Adrenal gland (tissue), 5 donors: ENCODE measurements around the gene KCNIP3.

Experiments
- POLR2A ChIP-seq, 2 donors: fragments of 450-650 bp; IDR thresholded peaks; one replicate each; pipeline ENCODE4 v1.6.1; 2017; ENCODE audit warnings: antibody characterized with exemption in 2 of 2, mild to moderate bottlenecking in 2 of 2, moderate library complexity in 1 of 2
- TF ChIP-seq, protein P1 (sequence below), 6 experiments: fragments of 450-650 bp in 4 of 6; fragments of 200-600 bp in 2 of 6; sonication (generic) in 1 of 6; IDR thresholded peaks; 1 replicate in 5 of 6; 2 replicates in 1 of 6; pipeline versions ENCODE4 v1.5.1 to v1.8.0; 2016 to 2021; ENCODE audit warnings: antibody characterized with exemption in 6 of 6, mild to moderate bottlenecking in 2 of 6, moderate library complexity in 1 of 6
- donor health status: DM: no; HTN: no; CAD: no.

GRCh38 chr2:95354925-95355324 is 57.8 kb downstream of the KCNIP3 start:
- TF ChIP-seq, protein P1, sequence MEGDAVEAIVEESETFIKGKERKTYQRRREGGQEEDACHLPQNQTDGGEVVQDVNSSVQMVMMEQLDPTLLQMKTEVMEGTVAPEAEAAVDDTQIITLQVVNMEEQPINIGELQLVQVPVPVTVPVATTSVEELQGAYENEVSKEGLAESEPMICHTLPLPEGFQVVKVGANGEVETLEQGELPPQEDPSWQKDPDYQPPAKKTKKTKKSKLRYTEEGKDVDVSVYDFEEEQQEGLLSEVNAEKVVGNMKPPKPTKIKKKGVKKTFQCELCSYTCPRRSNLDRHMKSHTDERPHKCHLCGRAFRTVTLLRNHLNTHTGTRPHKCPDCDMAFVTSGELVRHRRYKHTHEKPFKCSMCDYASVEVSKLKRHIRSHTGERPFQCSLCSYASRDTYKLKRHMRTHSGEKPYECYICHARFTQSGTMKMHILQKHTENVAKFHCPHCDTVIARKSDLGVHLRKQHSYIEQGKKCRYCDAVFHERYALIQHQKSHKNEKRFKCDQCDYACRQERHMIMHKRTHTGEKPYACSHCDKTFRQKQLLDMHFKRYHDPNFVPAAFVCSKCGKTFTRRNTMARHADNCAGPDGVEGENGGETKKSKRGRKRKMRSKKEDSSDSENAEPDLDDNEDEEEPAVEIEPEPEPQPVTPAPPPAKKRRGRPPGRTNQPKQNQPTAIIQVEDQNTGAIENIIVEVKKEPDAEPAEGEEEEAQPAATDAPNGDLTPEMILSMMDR (IDR thresholded peaks at IDR 0.05), result no peak
- TF ChIP-seq POLR2A (IDR thresholded peaks at IDR 0.05), result no peak
